ENCODE data around the gene PKLR.
A peak's percentile ranks its signal among the peaks of the same experiment; 100 is the strongest.
"Not testable (repeated sequence)": the region's sequence is repeated elsewhere in the genome, so short reads cannot be mapped to it uniquely, and the experiment has no call there.

The PKLR gene

GRCh38 chr1:155301342-155301841 lies at the start of gene PKLR:
PKLR (minus strand) TSS chr1:155301438; CDS start chr1:155301395, 43 bp downstream.
- no peak for DNase-seq

DNA sequence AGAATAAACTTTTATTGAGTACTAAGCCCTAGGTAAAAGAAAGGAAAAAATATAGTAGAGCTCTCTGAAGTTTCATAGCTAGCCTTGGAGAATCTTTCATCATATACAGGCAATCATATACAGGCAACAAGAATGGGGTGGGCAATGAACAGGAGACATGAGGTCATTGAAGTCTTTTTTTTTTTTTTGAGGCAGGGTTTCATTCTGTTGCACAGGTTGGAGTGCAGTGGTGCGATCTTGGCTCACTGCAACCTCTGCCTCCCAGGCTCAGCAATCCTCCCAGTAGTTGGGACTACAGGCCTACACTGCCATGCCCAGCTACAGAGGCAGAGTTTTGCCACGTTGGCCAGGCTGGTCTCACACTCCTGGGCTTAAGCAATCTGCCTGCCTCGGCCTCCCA lies 41.6 kb upstream of the PKLR start:
- DNase-seq = no peak

GRCh38 chr1:155339515-155340097 lies 38.4 kb upstream of the PKLR start:
- no peak for DNase-seq

DNA sequence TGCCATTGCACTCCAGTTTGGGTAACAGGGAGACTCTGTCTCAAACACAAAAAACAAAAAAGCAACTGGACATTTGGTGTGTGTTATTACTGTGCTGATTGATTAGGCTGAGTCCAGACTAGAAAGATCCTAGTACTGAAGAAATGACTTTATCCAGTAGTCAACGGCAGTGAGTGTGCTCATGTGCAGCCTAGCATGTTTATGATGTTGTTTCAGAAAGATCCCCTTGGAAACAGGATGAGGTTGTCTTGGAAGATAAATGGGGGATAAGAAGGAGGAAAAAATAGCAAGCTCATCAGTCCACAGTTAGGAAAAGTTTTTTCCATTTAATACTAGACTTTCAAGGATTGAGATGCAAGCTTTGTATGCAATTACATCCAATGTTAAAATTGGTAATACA lies 33.7 kb upstream of the PKLR start:
- DNase-seq = no peak

- DNase-seq = no peak
Measured at GRCh38 chr1:155329980-155330598, 28.9 kb upstream of the PKLR start.

DNA sequence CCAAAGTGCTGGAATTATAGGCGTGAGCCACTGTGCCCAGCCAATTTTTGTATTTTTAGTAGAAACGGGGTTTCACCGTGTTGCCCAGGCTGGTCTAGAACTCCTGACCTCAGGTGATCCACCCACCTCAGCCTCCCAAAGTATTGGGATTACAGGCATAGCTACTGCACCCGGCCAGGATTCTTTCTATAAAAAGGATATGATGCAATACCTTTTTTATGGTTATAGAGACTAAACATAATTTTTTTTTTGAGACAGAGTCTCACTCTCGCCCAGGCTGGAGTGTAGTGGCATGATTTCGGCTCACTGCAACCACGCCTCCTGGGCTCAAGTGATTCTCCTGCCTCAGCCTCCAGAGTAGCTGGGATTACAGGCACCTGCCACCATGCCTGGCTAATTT lies 27.6 kb upstream of the PKLR start:
- DNase-seq = not testable (repeated sequence)

GRCh38 chr1:155327981-155328380 lies 26.7 kb upstream of the PKLR start:
- no peak for DNase-seq

- DNase-seq = no peak
Measured at GRCh38 chr1:155326631-155327037, 25.4 kb upstream of the PKLR start.

- no peak for DNase-seq
Measured at GRCh38 chr1:155326020-155326526, 24.8 kb upstream of the PKLR start.

DNA sequence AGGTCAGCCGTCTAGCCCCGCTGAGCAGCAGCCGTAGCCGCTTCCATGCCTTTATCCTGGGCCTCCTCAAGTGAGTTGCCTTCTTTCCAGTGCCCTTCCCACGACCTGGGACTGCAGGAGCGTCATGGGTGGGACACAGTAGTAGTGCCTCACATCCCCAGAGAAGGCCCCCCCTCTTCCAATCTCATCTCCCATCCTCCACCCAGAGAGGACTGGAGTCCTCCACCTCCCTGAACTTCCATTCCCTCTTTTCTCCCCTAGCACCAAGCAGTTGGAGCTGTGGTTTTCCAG lies 24.3 kb upstream of the PKLR start:
- no peak for DNase-seq

DNA sequence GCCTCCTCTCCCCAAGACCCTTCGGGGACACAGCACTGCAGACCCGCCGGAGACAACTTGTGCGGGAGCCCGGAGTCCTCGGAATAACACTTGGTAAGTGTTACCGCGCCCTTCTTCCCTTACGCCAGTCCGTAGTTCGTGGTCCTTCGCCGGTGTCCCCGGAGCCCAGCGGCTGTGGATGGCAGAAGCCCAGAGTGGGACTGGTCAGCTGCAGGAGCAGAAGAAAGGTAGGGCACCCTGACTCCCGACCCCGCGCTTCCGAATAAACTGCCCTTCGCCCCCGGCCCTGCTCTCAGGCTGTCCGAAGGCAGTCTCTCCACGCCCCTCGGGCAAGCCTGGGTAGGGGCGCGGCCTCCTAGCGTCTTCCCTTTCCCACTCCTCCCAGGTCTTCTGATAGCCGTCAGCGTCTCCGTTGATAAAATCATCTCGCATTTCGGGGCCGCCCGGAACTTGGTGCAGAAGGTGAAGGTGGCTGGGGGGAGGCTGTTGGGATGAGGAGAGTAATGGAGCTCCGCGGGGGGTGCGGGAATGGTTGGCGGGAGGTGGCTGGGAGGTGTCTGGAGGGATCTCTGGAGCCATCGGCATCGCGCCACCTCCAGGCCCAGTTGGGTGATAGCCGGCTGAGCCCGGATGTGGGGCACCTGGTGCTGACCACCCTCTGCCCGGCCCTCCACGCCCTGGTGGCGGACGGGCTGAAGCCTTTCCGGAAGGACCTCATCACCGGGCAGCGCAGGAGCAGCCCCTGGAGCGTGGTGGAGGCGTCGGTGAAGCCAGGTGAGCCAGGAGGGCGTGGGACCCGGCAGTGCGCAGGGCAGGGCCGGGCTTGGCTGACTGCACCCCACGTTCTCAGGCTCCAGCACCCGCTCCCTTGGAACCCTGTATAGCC lies 23.7 kb upstream of the PKLR start:
- no peak for DNase-seq

GRCh38 chr1:155324037-155324716 lies 22.9 kb upstream of the PKLR start:
- peak; percentile 88 for DNase-seq

- DNase-seq = peak; percentile 61
Measured at GRCh38 chr1:155323729-155324036, 22.4 kb upstream of the PKLR start.

GRCh38 chr1:155322953-155323728 lies 21.9 kb upstream of the PKLR start:
- DNase-seq = peak; percentile 46

DNA sequence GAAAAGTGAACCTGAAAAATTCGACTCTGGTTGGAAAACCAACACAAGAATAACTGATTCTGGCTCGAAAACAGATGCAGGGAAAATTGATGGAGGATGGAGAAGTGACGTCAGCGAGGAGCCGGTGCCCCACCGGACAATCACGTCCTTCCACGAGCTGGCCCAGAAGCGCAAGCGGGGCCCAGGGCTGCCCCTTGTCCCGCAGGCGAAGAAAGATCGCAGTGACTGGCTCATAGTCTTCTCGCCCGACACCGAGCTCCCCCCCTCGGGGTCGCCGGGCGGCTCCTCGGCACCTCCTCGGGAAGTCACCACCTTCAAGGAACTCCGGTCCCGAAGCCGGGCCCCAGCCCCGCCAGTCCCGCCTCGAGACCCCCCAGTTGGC lies 21.3 kb upstream of the PKLR start:
- no peak for DNase-seq

- no peak for DNase-seq
Measured at GRCh38 chr1:155321639-155322503, 20.6 kb upstream of the PKLR start.

DNA sequence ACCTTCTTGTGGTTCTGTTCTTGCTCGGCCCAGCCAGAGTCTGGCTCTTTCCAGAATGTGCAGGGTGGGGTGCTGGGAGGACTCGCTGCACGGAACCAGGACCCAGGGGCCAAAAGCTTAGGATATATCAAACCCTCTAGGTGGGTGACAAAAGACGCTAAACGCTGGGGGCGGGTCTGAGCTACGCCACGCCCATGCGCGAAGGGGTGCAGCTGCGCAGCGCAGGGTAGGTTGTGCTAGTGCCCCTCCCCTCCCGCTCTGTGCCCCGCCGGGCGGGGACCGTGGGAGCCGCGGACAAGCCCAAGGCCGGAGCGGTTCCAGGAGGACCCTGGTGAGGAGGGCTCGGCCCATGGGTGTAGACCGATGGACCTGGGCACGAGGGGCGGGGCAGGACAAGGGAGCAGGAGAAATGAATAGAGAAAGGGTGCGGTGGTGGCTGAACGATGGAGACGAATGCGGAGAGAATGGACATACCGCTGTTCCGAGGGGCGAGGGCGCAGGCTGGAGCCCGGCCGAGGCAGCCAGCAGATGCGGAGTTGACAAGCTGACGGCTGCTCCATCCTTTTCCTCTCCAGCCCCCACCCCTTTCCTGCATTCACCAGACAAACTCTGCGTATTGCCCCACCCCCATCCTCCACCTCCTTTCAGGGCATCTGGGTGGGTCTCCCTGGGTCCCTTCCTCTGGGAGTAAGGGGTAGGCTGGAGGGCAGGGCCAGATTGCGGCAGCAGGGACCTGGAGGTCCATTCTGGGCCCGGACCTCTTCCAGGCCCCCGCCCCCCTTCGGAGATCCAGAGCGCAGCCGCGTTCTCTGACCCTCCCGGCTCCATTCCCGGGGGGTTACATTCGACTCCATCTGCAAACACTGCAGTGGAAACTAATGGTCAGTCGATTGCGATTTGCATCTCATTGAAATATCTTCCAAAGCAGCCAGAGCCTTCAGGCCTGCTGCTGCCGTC lies 19.7 kb upstream of the PKLR start, which contains the start of gene RUSC1:
Gene RUSC1, plus strand, starts transcription at position 234 of the 957 bp plus-strand sequence. CDS start 880 bp downstream, outside the sequence.
- DNase-seq = no peak

- no peak for DNase-seq
Measured at GRCh38 chr1:155320252-155320651, 19.0 kb upstream of the PKLR start.

- DNase-seq = no peak
Measured at GRCh38 chr1:155319536-155319935, 18.3 kb upstream of the PKLR start.

DNA sequence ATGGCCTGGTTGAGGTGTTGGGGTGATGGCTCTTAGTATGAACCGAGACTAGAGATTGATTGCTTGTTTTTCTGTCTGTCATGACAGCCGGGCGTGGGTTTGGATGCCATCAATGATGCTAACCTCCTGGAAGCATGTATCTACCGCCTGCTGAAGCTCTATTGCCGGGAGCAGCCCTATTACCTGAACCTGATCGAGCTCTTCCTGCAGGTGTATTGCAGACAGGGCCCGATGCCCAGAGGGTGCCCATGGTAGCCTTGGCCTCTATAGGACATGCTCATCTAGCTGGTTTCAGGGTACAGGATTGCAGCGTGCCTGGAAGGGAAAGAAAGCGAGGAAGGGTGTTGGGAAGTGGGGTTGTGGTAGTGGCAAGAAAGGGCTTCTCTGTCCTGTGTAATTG lies 16.8 kb upstream of the PKLR start:
- no peak for DNase-seq
